ENCODE results near the gene GUCY1B1. TPM values are rescaled to one million over a fixed set of nuclear protein-coding genes. Genes with fewer than 3 reads are reported as not detected.

GUCY1B1 gene
- total RNA-seq, 1 experiment from 2014 or later, result not detected

DNA sequence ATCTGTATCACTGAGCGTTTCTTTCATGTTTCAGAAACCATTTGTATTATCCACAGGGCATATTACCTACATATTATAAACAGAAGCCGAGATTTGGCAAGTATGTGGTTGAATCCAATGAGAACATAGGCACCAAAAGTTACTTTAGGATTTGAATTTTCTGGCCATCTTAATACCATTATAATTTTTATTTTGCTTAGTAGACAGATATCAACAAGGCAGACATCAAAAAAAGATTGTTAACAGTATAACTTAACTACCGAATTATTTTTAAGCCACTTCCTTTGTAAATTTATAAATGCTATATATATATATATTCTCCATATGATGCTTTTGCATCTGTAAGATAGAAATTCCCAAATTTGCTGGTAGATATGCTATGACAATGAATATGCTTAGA is 2.2 kb downstream of the GUCY1B1 start:
- no peaks in the 10 kb centered on the region for H3K27me3 Mint-ChIP-seq (ENCODE audit: insufficient read depth, unreplicated experiment)
- CTCF ChIA-PET, result no interaction called here

GRCh38 chr4:155761916-155762315 is 3.1 kb downstream of the GUCY1B1 start:
- CTCF ChIA-PET, result interaction anchor here (0.6 to 0.7 kb wide), 2 partner anchors 25 to 1136 kb away, joined by 3 to 4 read pairs; no protein-coding TSS in a partner anchor

More for the DNA sequence above, 2.2 kb downstream of the GUCY1B1 start:
- Mint-ChIP-seq H3K36me3 (ENCODE audit: insufficient read depth, unreplicated experiment) (no peaks in the 10 kb centered on the region), H3K4me3 (ENCODE audit: unreplicated experiment) (no peak overlapping the region), H3K9me3 (ENCODE audit: unreplicated experiment) (peaks cover 6% of the 10 kb centered on the region), H3K4me1 (ENCODE audit: insufficient read depth, unreplicated experiment) (no peaks in the 10 kb centered on the region), H3K27ac (ENCODE audit: low read depth, unreplicated experiment) (no peak overlapping the region)
- no peak for DNase-seq (ENCODE audit: unreplicated experiment)
- BruUV-seq (replicated peaks), result no TSS peak
- intact Hi-C loops (cut with micrococcal nuclease), result no loop called here
- no peak for TF ChIP-seq CTCF (IDR thresholded peaks at IDR 0.05; ENCODE audit: unreplicated experiment)
- POLR2A ChIA-PET, result no interaction called here

GRCh38 chr4:155762334-155762733 is 3.5 kb downstream of the GUCY1B1 start:
- DNase-seq (ENCODE audit: unreplicated experiment), result no peak
- Mint-ChIP-seq H3K4me3 (ENCODE audit: unreplicated experiment) (no peak overlapping the region), H3K9me3 (ENCODE audit: unreplicated experiment) (no peaks in the 10 kb centered on the region), H3K36me3 (ENCODE audit: insufficient read depth, unreplicated experiment) (no peaks in the 10 kb centered on the region), H3K27me3 (ENCODE audit: insufficient read depth, unreplicated experiment) (no peaks in the 10 kb centered on the region), H3K27ac (ENCODE audit: low read depth, unreplicated experiment) (no peak overlapping the region), H3K4me1 (ENCODE audit: insufficient read depth, unreplicated experiment) (no peaks in the 10 kb centered on the region)
- intact Hi-C loops (cut with micrococcal nuclease), result no loop called here
- POLR2A ChIA-PET, result interaction anchor here (1.1 kb wide), 1 partner anchor 190 kb away, joined by 3 read pairs; no protein-coding TSS in a partner anchor
- CTCF ChIA-PET, result interaction anchor here (0.6 to 0.7 kb wide), 3 partner anchors 24 to 1136 kb away, joined by 3 to 4 read pairs (median 3); no protein-coding TSS in a partner anchor
- no TSS peak for BruUV-seq (replicated peaks)
- TF ChIP-seq CTCF (IDR thresholded peaks at IDR 0.05; ENCODE audit: unreplicated experiment), result no peak

More at GRCh38 chr4:155761916-155762315, 3.1 kb downstream of the GUCY1B1 start:
- no TSS peak for BruUV-seq (replicated peaks)
- no peaks in the 10 kb centered on the region for H3K4me1 Mint-ChIP-seq (ENCODE audit: insufficient read depth, unreplicated experiment)
- no peak for TF ChIP-seq CTCF (IDR thresholded peaks at IDR 0.05; ENCODE audit: unreplicated experiment)
- H3K27ac Mint-ChIP-seq (ENCODE audit: low read depth, unreplicated experiment), result no peak overlapping the region
- DNase-seq (ENCODE audit: unreplicated experiment), result no peak
- intact Hi-C loops (cut with micrococcal nuclease), result no loop called here
- H3K36me3 Mint-ChIP-seq (ENCODE audit: insufficient read depth, unreplicated experiment), result no peaks in the 10 kb centered on the region
- POLR2A ChIA-PET, result interaction anchor here (1.1 kb wide), 1 partner anchor 190 kb away, joined by 3 read pairs; no protein-coding TSS in a partner anchor
- H3K27me3 Mint-ChIP-seq (ENCODE audit: insufficient read depth, unreplicated experiment), result no peaks in the 10 kb centered on the region
- no peak overlapping the region for H3K4me3 Mint-ChIP-seq (ENCODE audit: unreplicated experiment)
- H3K9me3 Mint-ChIP-seq (ENCODE audit: unreplicated experiment), result peaks cover 3% of the 10 kb centered on the region

DNA sequence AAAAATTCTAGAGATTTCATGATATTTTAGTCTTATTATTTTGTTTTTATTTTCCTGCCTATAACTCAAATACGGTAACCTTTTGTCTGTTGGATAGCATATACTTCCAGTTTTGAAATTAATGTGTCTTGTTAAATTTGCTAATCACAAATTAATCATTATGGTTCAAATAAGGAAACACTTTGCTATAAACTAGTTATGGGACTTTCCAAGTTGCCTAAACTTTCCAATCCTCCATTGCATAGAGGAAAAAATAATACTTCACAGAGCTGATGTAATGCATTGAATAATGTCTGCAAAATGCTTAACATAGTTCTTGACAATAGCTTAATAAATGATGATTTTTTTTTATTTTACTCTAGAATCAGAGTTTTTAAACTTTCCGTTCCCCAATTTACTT is 4.7 kb downstream of the GUCY1B1 start:
- Mint-ChIP-seq H3K4me1 (ENCODE audit: insufficient read depth, unreplicated experiment) (no peaks in the 10 kb centered on the region), H3K36me3 (ENCODE audit: insufficient read depth, unreplicated experiment) (no peaks in the 10 kb centered on the region)
- BruUV-seq (replicated peaks), result no TSS peak

More for the DNA sequence above, 4.7 kb downstream of the GUCY1B1 start:
- Mint-ChIP-seq H3K27me3 (ENCODE audit: insufficient read depth, unreplicated experiment) (no peaks in the 10 kb centered on the region), H3K27ac (ENCODE audit: low read depth, unreplicated experiment) (no peak overlapping the region), H3K9me3 (ENCODE audit: unreplicated experiment) (no peaks in the 10 kb centered on the region), H3K4me3 (ENCODE audit: unreplicated experiment) (no peak overlapping the region)
- DNase-seq (ENCODE audit: unreplicated experiment), result no peak
- CTCF ChIA-PET, result interaction anchor here (0.6 kb wide), 1 partner anchor 10 kb away, joined by 4 read pairs; no protein-coding TSS in a partner anchor
- POLR2A ChIA-PET, result no interaction called here
- TF ChIP-seq CTCF (IDR thresholded peaks at IDR 0.05; ENCODE audit: unreplicated experiment), result no peak
- intact Hi-C loops (cut with micrococcal nuclease), result no loop called here
